ENCODE measurements around the gene COX7A2.

- TF ChIP-seq, protein P1, sequence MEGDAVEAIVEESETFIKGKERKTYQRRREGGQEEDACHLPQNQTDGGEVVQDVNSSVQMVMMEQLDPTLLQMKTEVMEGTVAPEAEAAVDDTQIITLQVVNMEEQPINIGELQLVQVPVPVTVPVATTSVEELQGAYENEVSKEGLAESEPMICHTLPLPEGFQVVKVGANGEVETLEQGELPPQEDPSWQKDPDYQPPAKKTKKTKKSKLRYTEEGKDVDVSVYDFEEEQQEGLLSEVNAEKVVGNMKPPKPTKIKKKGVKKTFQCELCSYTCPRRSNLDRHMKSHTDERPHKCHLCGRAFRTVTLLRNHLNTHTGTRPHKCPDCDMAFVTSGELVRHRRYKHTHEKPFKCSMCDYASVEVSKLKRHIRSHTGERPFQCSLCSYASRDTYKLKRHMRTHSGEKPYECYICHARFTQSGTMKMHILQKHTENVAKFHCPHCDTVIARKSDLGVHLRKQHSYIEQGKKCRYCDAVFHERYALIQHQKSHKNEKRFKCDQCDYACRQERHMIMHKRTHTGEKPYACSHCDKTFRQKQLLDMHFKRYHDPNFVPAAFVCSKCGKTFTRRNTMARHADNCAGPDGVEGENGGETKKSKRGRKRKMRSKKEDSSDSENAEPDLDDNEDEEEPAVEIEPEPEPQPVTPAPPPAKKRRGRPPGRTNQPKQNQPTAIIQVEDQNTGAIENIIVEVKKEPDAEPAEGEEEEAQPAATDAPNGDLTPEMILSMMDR (IDR thresholded peaks at IDR 0.05) = no peak
- TF ChIP-seq POLR2A (IDR thresholded peaks at IDR 0.05) = no peak
Measured at GRCh38 chr6:75234126-75234865, 9.3 kb downstream of the COX7A2 start.
